Measurements from ENCODE around the gene ZBTB7C. TPM values are rescaled to one million over a fixed set of nuclear protein-coding genes. Genes with fewer than 3 reads are reported as not detected.

The ZBTB7C gene
- total RNA-seq, 1 donor from 2014 or later: 0.11 TPM

- peaks cover 5% of the 10 kb centered on the region for H3K4me1 Mint-ChIP-seq (ENCODE audit: unreplicated experiment)
- no peak for TF ChIP-seq CTCF (IDR thresholded peaks at IDR 0.05)
- H3K9me3 Mint-ChIP-seq (ENCODE audit: unreplicated experiment): no peaks in the 10 kb centered on the region
- no peaks in the 10 kb centered on the region for H3K36me3 Mint-ChIP-seq (ENCODE audit: unreplicated experiment)
- peaks cover 86% of the 10 kb centered on the region for H3K27me3 Mint-ChIP-seq (ENCODE audit: unreplicated experiment)
- no peak for DNase-seq (ENCODE audit: extremely low spot score, unreplicated experiment)
- no peak overlapping the region for H3K27ac Mint-ChIP-seq (ENCODE audit: unreplicated experiment)
- no peak overlapping the region for H3K4me3 Mint-ChIP-seq (ENCODE audit: unreplicated experiment)
Measured at GRCh38 chr18:48399303-48400075, 9.7 kb downstream of the ZBTB7C start.

- DNase-seq (ENCODE audit: extremely low spot score, unreplicated experiment): no peak
- peaks cover 5% of the 10 kb centered on the region for H3K4me1 Mint-ChIP-seq (ENCODE audit: unreplicated experiment)
- H3K9me3 Mint-ChIP-seq (ENCODE audit: unreplicated experiment): no peaks in the 10 kb centered on the region
- no peak overlapping the region for H3K27ac Mint-ChIP-seq (ENCODE audit: unreplicated experiment)
- TF ChIP-seq CTCF (IDR thresholded peaks at IDR 0.05): no peak
- H3K36me3 Mint-ChIP-seq (ENCODE audit: unreplicated experiment): no peaks in the 10 kb centered on the region
- H3K4me3 Mint-ChIP-seq (ENCODE audit: unreplicated experiment): no peak overlapping the region
- peaks cover 89% of the 10 kb centered on the region for H3K27me3 Mint-ChIP-seq (ENCODE audit: unreplicated experiment)
Measured at GRCh38 chr18:48398074-48398473, 11.1 kb downstream of the ZBTB7C start.

GRCh38 chr18:48397021-48397420, 12.2 kb downstream of the ZBTB7C start:
- no peak for TF ChIP-seq CTCF (IDR thresholded peaks at IDR 0.05)
- H3K4me1 Mint-ChIP-seq (ENCODE audit: unreplicated experiment): no peaks in the 10 kb centered on the region
- H3K27me3 Mint-ChIP-seq (ENCODE audit: unreplicated experiment): peaks cover 89% of the 10 kb centered on the region
- no peaks in the 10 kb centered on the region for H3K9me3 Mint-ChIP-seq (ENCODE audit: unreplicated experiment)
- H3K27ac Mint-ChIP-seq (ENCODE audit: unreplicated experiment): no peak overlapping the region
- H3K36me3 Mint-ChIP-seq (ENCODE audit: unreplicated experiment): no peaks in the 10 kb centered on the region
- no peak for DNase-seq (ENCODE audit: extremely low spot score, unreplicated experiment)
- H3K4me3 Mint-ChIP-seq (ENCODE audit: unreplicated experiment): no peak overlapping the region

GRCh38 chr18:48396561-48396960, 12.6 kb downstream of the ZBTB7C start:
- Mint-ChIP-seq H3K27me3 (ENCODE audit: unreplicated experiment) (peaks cover 89% of the 10 kb centered on the region), H3K4me1 (ENCODE audit: unreplicated experiment) (no peaks in the 10 kb centered on the region), H3K9me3 (ENCODE audit: unreplicated experiment) (no peaks in the 10 kb centered on the region), H3K36me3 (ENCODE audit: unreplicated experiment) (no peaks in the 10 kb centered on the region), H3K27ac (ENCODE audit: unreplicated experiment) (no peak overlapping the region), H3K4me3 (ENCODE audit: unreplicated experiment) (no peak overlapping the region)
- no peak for TF ChIP-seq CTCF (IDR thresholded peaks at IDR 0.05)
- no peak for DNase-seq (ENCODE audit: extremely low spot score, unreplicated experiment)

GRCh38 chr18:48395646-48396045, 13.5 kb downstream of the ZBTB7C start:
- Mint-ChIP-seq H3K27ac (ENCODE audit: unreplicated experiment) (no peak overlapping the region), H3K4me3 (ENCODE audit: unreplicated experiment) (no peak overlapping the region), H3K9me3 (ENCODE audit: unreplicated experiment) (no peaks in the 10 kb centered on the region), H3K27me3 (ENCODE audit: unreplicated experiment) (peaks cover 94% of the 10 kb centered on the region), H3K4me1 (ENCODE audit: unreplicated experiment) (no peaks in the 10 kb centered on the region), H3K36me3 (ENCODE audit: unreplicated experiment) (no peaks in the 10 kb centered on the region)
- no peak for TF ChIP-seq CTCF (IDR thresholded peaks at IDR 0.05)
- no peak for DNase-seq (ENCODE audit: extremely low spot score, unreplicated experiment)

All from osteocyte (in vitro differentiated cells).